Osteocyte (in vitro differentiated cells): ENCODE results near the gene POLD2. TPM values are rescaled to one million over a fixed set of nuclear protein-coding genes. Genes with fewer than 3 reads are reported as not detected.

ENCODE experiments used
- DNase-seq: peaks from one replicate; pipeline ENCODE4 v3.0.0; 2021; ENCODE audit warnings: mixed read lengths; ENCODE audit not compliant: unreplicated experiment; ENCODE audit errors: extremely low spot score
- H3K27ac Mint-ChIP-seq: one replicate; pipeline ENCODE4 v1.8.0; 2021; ENCODE audit warnings: mild to moderate bottlenecking, mixed read lengths; ENCODE audit not compliant: unreplicated experiment
- H3K27me3 Mint-ChIP-seq: one replicate; pipeline ENCODE4 v1.8.0; 2021; ENCODE audit warnings: mixed read lengths; ENCODE audit not compliant: unreplicated experiment
- H3K36me3 Mint-ChIP-seq: one replicate; pipeline ENCODE4 v1.8.0; 2021; ENCODE audit warnings: mixed read lengths; ENCODE audit not compliant: unreplicated experiment
- H3K4me1 Mint-ChIP-seq: one replicate; pipeline ENCODE4 v1.8.0; 2021; ENCODE audit warnings: mixed read lengths; ENCODE audit not compliant: unreplicated experiment
- H3K4me3 Mint-ChIP-seq: one replicate; pipeline ENCODE4 v1.8.0; 2021; ENCODE audit warnings: mild to moderate bottlenecking, moderate library complexity, mixed read lengths; ENCODE audit not compliant: unreplicated experiment
- H3K9me3 Mint-ChIP-seq: one replicate; pipeline ENCODE4 v1.8.0; 2021; ENCODE audit warnings: mixed read lengths; ENCODE audit not compliant: unreplicated experiment
- total RNA-seq: library from RNA; stranded (reverse); gene quantifications from 2 replicates; pipeline ENCODE4 v1.2.1, GENCODE V29; 2021
- TF ChIP-seq, protein P1 (sequence below): fragments of 200-600 bp; sonication (generic); IDR thresholded peaks from 2 replicates; pipeline ENCODE4 v1.5.0; 2021; ENCODE audit warnings: antibody characterized with exemption, mild to moderate bottlenecking, moderate library complexity

The POLD2 gene
- total RNA-seq, 1 donor from 2014 or later = 59.2 TPM

DNA sequence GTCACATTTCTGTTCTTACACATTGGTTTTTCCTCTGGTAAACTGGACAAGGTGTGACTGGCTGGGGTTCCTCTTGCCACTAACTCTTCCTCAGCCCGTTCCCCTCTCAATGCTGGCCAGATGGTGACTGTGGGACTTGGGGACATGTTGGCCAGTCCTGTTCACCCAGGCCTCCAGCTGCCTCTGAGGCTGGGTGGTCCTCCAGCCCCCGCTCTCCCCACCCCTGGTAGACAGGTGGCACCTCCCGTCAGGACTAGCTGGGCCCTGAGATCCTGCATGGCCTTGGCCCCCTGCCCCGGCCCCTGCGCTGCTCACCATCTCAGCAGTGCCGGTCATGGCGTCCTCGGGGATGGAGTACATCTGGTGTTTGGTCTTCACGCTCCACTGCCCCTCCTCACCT lies 28.6 kb upstream of the POLD2 start:
- H3K4me1 Mint-ChIP-seq = no peaks in the 10 kb centered on the region
- H3K36me3 Mint-ChIP-seq = no peaks in the 10 kb centered on the region
- H3K27ac Mint-ChIP-seq = no peak overlapping the region
- H3K9me3 Mint-ChIP-seq = no peaks in the 10 kb centered on the region
- no peak for DNase-seq
- no peak overlapping the region for H3K4me3 Mint-ChIP-seq
- no peaks in the 10 kb centered on the region for H3K27me3 Mint-ChIP-seq
- TF ChIP-seq, protein P1, sequence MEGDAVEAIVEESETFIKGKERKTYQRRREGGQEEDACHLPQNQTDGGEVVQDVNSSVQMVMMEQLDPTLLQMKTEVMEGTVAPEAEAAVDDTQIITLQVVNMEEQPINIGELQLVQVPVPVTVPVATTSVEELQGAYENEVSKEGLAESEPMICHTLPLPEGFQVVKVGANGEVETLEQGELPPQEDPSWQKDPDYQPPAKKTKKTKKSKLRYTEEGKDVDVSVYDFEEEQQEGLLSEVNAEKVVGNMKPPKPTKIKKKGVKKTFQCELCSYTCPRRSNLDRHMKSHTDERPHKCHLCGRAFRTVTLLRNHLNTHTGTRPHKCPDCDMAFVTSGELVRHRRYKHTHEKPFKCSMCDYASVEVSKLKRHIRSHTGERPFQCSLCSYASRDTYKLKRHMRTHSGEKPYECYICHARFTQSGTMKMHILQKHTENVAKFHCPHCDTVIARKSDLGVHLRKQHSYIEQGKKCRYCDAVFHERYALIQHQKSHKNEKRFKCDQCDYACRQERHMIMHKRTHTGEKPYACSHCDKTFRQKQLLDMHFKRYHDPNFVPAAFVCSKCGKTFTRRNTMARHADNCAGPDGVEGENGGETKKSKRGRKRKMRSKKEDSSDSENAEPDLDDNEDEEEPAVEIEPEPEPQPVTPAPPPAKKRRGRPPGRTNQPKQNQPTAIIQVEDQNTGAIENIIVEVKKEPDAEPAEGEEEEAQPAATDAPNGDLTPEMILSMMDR = no peak

DNA sequence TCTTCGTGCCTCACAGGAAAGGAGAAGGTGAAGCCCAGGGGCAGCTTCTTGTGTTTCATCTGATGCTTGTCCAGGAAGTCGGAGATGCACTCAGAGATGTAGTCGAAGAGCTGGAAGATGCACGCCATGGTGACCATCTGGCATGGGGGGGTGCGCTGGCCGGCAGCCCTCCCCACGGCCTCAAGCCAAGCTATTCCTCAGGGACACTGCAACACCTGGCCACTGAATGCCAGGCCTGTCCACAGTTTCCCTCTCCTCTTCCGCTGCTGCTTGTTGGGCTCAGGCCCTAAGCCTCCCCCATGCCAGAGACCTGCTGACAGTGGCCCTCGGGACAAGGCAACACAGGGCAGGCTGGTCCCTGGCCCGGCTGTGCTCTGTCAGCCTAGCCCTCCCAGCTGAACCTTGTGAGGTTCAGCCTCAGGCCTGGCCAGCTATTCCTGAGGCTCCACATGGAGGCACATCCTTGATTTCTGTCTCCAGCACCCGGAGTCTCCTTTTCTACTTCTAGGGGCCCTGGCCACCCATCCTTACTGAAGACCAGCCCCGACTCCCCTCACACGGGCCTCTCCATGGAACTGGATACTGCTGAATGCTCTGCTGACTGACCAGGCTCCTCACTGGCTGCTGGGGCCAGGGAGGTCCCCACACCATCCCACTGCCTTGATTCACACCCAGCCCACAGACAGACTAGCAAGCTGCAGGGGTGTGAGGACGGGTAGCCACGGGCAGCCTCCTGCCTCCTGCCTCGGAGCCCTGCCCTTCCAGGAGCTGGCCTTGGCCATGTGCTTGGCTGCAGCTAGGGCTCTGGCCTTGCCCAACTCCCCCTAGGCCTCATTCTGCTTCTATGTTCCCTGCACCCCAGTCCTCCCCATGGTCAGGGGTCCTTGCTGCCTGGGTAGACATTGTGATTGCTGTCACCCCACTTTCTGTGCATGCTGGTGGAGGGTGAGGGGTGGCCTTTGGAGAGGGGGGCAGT lies 27.9 kb upstream of the POLD2 start:
- H3K9me3 Mint-ChIP-seq = no peaks in the 10 kb centered on the region
- H3K27me3 Mint-ChIP-seq = no peaks in the 10 kb centered on the region
- no peaks in the 10 kb centered on the region for H3K36me3 Mint-ChIP-seq
- no peak overlapping the region for H3K4me3 Mint-ChIP-seq
- no peaks in the 10 kb centered on the region for H3K4me1 Mint-ChIP-seq
- no peak for DNase-seq
- TF ChIP-seq, protein P1 = no peak
- no peak overlapping the region for H3K27ac Mint-ChIP-seq

DNA sequence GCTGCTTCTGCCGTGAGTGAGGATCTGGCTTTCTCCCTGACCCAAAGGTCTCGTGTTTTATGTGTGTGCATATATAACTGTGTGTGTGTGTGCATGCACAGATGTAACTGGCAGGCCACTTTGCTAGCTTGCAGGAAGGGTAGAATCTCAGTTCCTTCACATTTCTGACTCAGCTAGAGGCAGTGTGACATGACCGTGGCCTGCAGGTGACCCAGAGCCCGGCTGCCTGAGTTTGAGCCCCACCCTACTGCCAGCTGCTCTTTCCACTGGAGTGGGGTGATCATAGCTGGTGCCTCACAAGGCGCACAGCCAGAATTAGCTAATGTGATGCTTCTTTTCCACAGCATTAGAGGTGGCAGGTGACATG lies 27.1 kb upstream of the POLD2 start:
- Mint-ChIP-seq H3K27ac (no peak overlapping the region), H3K9me3 (no peaks in the 10 kb centered on the region), H3K4me3 (no peak overlapping the region), H3K4me1 (peaks cover 3% of the 10 kb centered on the region), H3K27me3 (no peaks in the 10 kb centered on the region), H3K36me3 (no peaks in the 10 kb centered on the region)
- DNase-seq = no peak
- TF ChIP-seq, protein P1 = no peak

DNA sequence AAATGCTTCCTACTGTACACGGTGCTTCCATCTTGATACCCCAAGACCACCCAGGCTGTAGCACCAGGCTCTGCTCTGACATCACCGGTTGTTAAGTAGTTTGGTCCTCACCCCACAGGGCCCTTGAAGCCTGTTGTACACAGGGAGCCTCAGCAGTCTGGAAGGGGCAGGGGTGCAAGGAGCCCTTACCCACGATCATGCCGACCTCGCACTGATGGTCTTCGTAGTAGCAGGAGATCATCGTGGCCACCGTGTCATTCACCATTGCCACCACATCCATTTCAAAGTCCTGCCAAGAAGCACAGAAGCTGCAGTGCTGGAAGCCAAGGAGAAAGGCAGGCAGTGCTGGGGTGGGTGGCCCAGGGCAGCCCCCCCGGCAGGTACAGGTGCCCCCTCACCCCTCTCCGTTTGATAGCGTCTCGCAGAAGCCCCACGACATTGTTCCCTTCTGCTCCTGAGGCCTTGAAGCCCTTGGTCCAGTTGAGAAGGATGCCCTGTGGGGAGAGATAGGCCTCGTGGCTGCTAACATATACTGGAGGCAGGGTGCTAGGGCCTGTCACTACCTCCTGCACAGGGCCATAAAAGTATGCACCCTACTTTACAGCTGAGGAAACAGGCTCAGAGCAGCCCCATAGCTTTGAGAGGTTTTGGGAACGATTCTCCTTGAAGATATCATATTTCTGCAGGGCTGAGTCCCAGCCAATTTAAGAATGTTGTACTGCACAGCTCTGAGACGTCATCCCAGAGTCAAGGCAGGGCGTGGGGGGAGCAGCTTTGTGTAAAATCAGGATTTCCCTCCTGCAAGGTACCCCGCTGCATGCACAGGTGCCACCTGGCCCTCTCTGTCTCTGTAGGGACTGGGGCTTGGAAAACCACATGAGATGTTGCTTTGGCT lies 26.5 kb upstream of the POLD2 start:
- no peak overlapping the region for H3K4me3 Mint-ChIP-seq

More for the DNA sequence above, 26.5 kb upstream of the POLD2 start:
- Mint-ChIP-seq H3K9me3 (no peaks in the 10 kb centered on the region), H3K27me3 (peaks cover 4% of the 10 kb centered on the region), H3K27ac (no peak overlapping the region), H3K36me3 (no peaks in the 10 kb centered on the region), H3K4me1 (peaks cover 3% of the 10 kb centered on the region)
- DNase-seq = no peak
- TF ChIP-seq, protein P1 = no peak
